Transverse colon (tissue), 4 donors: Measurements from ENCODE around the gene TREH. TPM values are rescaled to one million over a fixed set of nuclear protein-coding genes. Genes with fewer than 3 reads are reported as not detected.

ENCODE experiments used
- DNase-seq: peaks from one replicate; pipeline ENCODE4 v3.0.0-alpha.2; 2019
- H3K27ac ChIP-seq, 4 donors: fragments of 200-600 bp; sonication (generic); 2 replicates each; pipeline ENCODE4 v1.5.1; 2016 to 2018; ENCODE audit warnings: inconsistent platforms in 4 of 4
- H3K27me3 ChIP-seq: fragments of 200-600 bp; sonication (generic); 2 replicates; pipeline ENCODE4 v1.5.1; 2017; ENCODE audit warnings: inconsistent platforms
- H3K36me3 ChIP-seq, 4 donors: fragments of 200-600 bp; sonication (generic); 2 replicates each; pipeline ENCODE4 v1.5.1; 2017 to 2019; ENCODE audit warnings: inconsistent platforms in 4 of 4
- H3K4me1 ChIP-seq, 4 donors: fragments of 200-600 bp; sonication (generic); 2 replicates each; pipeline ENCODE4 v1.5.1; 2017 to 2020; ENCODE audit warnings: inconsistent platforms in 4 of 4
- H3K4me3 ChIP-seq, 4 donors: fragments of 200-600 bp; sonication (generic); 1 replicate in 1 of 4; 2 replicates in 3 of 4; pipeline versions ENCODE4 v1.5.1 to v1.6.1; 2017 to 2019; ENCODE audit warnings: inconsistent platforms in 4 of 4
- H3K9me3 ChIP-seq, 2 donors: fragments of 200-600 bp; sonication (generic); 2 replicates each; pipeline ENCODE4 v1.5.1; 2017 to 2019; ENCODE audit warnings: inconsistent platforms in 2 of 2
- CTCF ChIP-seq, 5 experiments: fragments of 200-600 bp in 3 of 5; fragments of 450-650 bp in 2 of 5; sonication (generic) in 3 of 5; IDR thresholded peaks; 1 replicate in 2 of 5; 2 replicates in 3 of 5; pipeline ENCODE4 v1.5.1; 2016 to 2017; ENCODE audit warnings: antibody characterized with exemption in 5 of 5, inconsistent platforms in 3 of 5, mild to moderate bottlenecking in 2 of 5, moderate library complexity in 1 of 5
- EP300 ChIP-seq: sonication (generic); formaldehyde crosslinking; IDR thresholded peaks from one replicate; pipeline ENCODE4 v1.6.1; 2017; ENCODE audit warnings: antibody characterized with exemption, low read depth
- POLR2A ChIP-seq: fragments of 450-650 bp; IDR thresholded peaks from one replicate; pipeline ENCODE4 v1.6.1; 2016; ENCODE audit warnings: antibody characterized with exemption, mild to moderate bottlenecking, moderate library complexity
- POLR2AphosphoS5 ChIP-seq, 3 donors: sonication (generic); formaldehyde crosslinking; IDR thresholded peaks; one replicate each; pipeline ENCODE4 v1.6.1; 2016; ENCODE audit warnings: antibody characterized with exemption in 3 of 3
- WGBS, 2 donors: methylation state at CpG; one replicate each; pipeline ENCODE4 v1.1.5; 2018; ENCODE audit warnings: low coverage in 1 of 2; 5-methylcytosine and 5-hydroxymethylcytosine counted together
- in situ Hi-C, 4 donors: fragments of 200-750 bp; cut with MboI; loops; one replicate each; pipeline versions ENCODE4 v1.15.0 to v1.15.1; 2017; ENCODE audit warnings: low sequenced_read_pairs in 3 of 4, low pct_ligation_motif_present in 1 of 4, low pct_unique_long_range_greater_than_20kb in 1 of 4
- intact Hi-C: fragments of 100-400 bp; cut with DNase I; formaldehyde crosslinking; loops from one replicate; pipeline ENCODE4 v1.15.1; 2023; ENCODE audit warnings: low total_unique reads
- total RNA-seq, 4 donors: library from RNA; depleted of rRNA; stranded (reverse); fragments of >200 nt; gene quantifications; one replicate each; pipeline ENCODE4 v1.1.0, GENCODE V29; 2016

TREH gene
- total RNA-seq, 4 donors from 2014 or later, result 4.9 to 5.6 TPM; not detected in 2

GRCh38 chr11:118659953-118660680 is 19.3 kb downstream of the TREH start:
- Histone ChIP-seq H3K9me3 (no peaks in the 10 kb centered on the region), H3K27me3 (no peaks in the 10 kb centered on the region), H3K36me3 (peaks cover 0 to 16% (median 0%) of the 10 kb centered on the region in 4 donors), H3K27ac (no peak overlapping the region), H3K4me3 (no peak overlapping the region), H3K4me1 (peaks cover 10 to 12% (median 11%) of the 10 kb centered on the region in 4 donors)
- no peak for DNase-seq
- intact Hi-C loops (no loop called here), in situ Hi-C loops (no loop called here)
- 59% methylated on average over 14 of the region's 14 CpGs; no CpG with 5 or more reads in 1 of the 2 donors for WGBS, 2 donors
- TF ChIP-seq CTCF (IDR thresholded peaks at IDR 0.05) (no peak), EP300 (no peak), POLR2AphosphoS5 (IDR thresholded peaks at IDR 0.05) (no peak), POLR2A (no peak)

DNA sequence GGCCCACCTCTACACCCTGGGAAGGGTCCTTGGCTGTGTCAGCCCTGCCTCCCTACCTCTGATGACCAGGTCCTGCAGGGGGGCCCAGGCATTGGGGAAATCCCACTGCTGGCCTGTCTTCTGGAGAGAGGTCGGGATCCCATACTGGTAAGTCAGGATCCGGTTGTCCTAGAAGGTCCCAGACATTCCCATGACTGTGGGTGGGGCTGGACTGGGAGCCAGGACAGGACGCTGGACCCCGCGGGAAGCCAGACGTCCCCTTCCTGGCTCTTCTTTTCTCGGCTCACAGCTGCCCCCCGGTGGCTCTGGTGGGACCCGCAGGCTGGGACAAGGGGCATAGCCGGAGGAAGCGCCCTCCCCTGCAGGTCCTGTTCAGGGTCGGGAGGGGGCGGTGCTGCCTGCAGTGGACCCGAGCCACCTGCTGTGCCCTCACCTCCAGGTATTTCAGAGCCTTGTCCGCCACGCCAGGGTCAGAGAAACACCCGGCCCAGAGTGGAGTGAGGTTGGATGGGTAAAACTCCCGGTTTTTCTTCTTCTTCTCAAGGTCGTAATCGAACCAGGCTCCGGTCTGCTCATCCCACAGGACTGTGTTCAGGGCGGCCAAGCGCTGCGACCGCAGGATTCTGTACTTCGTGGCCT is 20.0 kb downstream of the TREH start:
- Histone ChIP-seq H3K27me3 (no peaks in the 10 kb centered on the region), H3K4me1 (peaks cover 10 to 12% (median 11%) of the 10 kb centered on the region in 4 donors), H3K4me3 (no peak overlapping the region), H3K27ac (peak overlapping the region; percentile 6 to 32 (median 22)), H3K36me3 (peaks cover 0 to 16% (median 0%) of the 10 kb centered on the region in 4 donors), H3K9me3 (no peaks in the 10 kb centered on the region)
- intact Hi-C loops, result no loop called here
- 9% methylated on average over 26 of the region's 26 CpGs; no CpG with 5 or more reads in 1 of the 2 donors for WGBS, 2 donors
- DNase-seq, result peak; percentile 93
- in situ Hi-C loops, result no loop called here
- peak; percentile 12 to 40 (median 32) for TF ChIP-seq POLR2AphosphoS5 (IDR thresholded peaks at IDR 0.05)
- peak; percentile 91 to 97 (median 94) for TF ChIP-seq CTCF (IDR thresholded peaks at IDR 0.05)
- no peak for TF ChIP-seq EP300
- no peak for TF ChIP-seq POLR2A

DNA sequence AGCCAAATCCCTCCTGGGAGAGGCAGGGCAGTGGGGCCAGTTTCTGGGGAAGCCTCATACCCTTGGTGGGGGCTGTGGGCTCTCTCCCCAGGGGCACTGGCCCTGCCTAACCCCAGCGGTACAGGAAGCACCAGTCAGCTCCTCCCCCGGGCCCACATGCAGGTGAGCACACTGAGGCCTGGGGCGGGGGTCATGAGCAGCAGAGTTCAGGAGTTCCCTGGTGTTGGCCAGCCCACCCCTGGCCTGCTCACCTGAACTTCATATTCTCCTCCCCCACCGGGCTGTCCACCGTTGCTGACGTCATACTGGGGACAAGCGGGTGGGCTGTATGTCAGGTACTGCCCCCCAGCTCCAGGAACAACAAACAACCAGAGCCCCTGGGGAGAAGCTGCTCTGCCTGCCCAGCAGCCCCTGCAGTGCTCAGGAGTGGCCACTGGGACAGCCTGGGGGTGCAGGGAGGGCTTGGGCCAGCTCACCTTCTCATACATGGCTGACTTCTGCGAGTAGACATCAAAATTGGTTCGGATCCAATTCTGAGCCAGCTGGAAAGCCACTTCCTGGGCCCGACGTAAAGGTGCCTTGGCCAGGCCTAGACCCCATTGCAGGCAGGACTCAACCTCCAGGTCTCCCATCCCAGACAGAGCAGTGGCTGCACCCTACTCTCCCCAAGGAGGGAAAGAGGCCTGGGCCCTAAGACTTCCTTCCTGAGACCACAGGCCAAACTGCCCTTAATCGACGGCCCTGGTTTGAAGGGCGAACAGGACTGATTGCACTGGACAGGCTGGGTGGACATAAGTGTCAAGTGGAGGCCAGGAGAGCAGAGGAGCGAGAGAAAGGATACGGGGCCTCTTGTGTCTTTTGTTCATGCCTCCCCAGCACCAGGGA is 20.8 kb downstream of the TREH start:
- in situ Hi-C loops, result no loop called here
- Histone ChIP-seq H3K27ac (peak overlapping the region; percentile 6 to 32 (median 22)), H3K9me3 (no peaks in the 10 kb centered on the region), H3K4me3 (no peak overlapping the region), H3K27me3 (no peaks in the 10 kb centered on the region), H3K4me1 (peaks cover 10 to 12% (median 11%) of the 10 kb centered on the region in 4 donors), H3K36me3 (peaks cover 0 to 16% (median 0%) of the 10 kb centered on the region in 4 donors)
- 57% methylated on average over 16 of the region's 16 CpGs; no CpG with 5 or more reads in 1 of the 2 donors for WGBS, 2 donors
- TF ChIP-seq EP300 (no peak), POLR2A (no peak), POLR2AphosphoS5 (IDR thresholded peaks at IDR 0.05) (no peak), CTCF (IDR thresholded peaks at IDR 0.05) (no peak)
- intact Hi-C loops, result no loop called here
- DNase-seq, result no peak
